ENCODE results near the gene DENND2C.
"Not testable (repeated sequence)": the region's sequence is repeated elsewhere in the genome, so short reads cannot be mapped to it uniquely, and the experiment has no call there.

The DENND2C gene

DNA sequence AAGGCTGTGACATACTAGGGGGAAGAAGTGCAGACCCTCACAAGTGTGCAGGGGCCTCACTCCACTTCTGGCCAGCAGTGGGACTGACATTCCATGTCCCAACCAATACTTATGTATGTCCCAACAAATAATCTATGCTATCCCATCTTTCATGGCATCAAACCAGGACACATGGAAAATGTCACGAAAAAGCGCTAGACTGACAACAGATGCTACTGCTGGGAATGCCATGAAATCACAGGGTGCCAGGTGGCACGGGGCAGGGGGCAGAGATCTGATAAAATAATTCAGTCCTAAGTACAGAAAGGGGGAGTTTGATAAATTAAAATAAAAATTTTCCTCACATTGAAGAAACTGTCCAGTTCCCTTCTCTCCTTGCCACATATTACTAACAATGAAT lies 60.8 kb downstream of the DENND2C start:
- DNase-seq (ENCODE audit: low read depth in 3 of 3, low spot score in 1 of 3) = no peak

DNA sequence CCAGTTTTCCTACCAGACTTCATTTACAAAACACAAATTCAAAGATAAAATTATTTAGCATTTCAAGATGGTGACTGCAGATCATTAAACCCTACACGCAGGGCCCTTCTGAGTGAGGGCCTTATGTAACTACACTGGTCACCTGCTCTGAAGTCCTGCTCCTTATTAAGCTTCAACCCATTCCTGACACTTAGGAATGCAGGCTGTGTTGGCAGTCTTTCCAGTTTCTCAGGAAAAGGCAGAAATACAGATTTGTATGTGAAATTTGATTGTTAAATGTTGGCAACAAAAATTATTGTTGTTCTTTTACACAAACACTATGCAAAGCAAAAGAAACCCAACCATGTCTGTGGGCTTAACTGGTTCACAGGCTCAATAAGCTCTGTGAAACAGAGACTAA lies 62.6 kb downstream of the DENND2C start:
- DNase-seq (ENCODE audit: low read depth in 3 of 3, low spot score in 1 of 3) = no peak

- DNase-seq (ENCODE audit: low read depth in 3 of 3, low spot score in 1 of 3) = no peak
These were observed 71.9 kb downstream of the DENND2C start for GRCh38 chr1:114597949-114598348.

GRCh38 chr1:114595602-114596001 lies 74.2 kb downstream of the DENND2C start:
- DNase-seq (ENCODE audit: low read depth in 3 of 3, low spot score in 1 of 3) = no peak

GRCh38 chr1:114594046-114594445 lies 75.8 kb downstream of the DENND2C start:
- no peak for DNase-seq (ENCODE audit: low read depth in 3 of 3, low spot score in 1 of 3)

GRCh38 chr1:114589122-114589521 lies 80.7 kb downstream of the DENND2C start:
- no peak for DNase-seq (ENCODE audit: low read depth in 3 of 3, low spot score in 1 of 3)

- no peak for DNase-seq (ENCODE audit: low read depth in 3 of 3, low spot score in 1 of 3)
These were observed 81.6 kb downstream of the DENND2C start for GRCh38 chr1:114588196-114588689.

DNA sequence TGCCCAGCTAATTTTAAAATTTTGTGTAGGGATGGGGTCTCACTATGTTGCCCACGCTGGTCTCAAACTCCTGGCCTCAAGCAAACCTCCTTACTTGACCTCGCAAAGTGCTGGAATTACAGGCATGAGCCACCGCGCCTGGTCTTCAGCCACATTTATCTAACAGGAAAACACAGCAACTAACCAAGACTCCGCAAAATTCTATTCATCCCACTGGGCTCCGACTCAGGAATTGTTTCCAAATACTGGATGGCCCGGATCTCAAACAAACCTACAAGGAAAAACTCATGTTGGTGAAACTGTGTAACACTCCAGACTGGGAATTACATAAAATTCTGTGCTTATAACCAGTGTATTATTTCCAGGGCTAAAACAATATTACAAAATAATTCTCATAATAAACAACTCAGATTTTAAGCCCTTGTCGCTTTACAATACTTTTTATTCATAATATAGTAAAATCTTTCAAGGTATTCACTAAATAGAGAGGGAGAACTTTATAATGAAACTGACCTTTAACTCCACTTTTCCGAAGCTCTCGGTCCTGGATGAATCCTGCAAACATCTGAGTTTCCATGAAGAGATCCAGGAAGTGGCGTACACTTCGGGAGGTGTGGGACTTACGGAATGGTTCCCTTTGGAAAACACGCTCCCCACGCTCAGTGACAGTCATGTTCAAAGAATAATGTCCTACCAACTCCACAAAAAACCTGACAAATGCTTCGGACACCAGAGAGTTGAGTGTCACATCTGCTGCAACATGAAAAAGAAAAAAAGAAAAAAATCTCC lies 82.5 kb downstream of the DENND2C start:
- DNase-seq (ENCODE audit: low read depth in 3 of 3, low spot score in 1 of 3) = no peak

DNA sequence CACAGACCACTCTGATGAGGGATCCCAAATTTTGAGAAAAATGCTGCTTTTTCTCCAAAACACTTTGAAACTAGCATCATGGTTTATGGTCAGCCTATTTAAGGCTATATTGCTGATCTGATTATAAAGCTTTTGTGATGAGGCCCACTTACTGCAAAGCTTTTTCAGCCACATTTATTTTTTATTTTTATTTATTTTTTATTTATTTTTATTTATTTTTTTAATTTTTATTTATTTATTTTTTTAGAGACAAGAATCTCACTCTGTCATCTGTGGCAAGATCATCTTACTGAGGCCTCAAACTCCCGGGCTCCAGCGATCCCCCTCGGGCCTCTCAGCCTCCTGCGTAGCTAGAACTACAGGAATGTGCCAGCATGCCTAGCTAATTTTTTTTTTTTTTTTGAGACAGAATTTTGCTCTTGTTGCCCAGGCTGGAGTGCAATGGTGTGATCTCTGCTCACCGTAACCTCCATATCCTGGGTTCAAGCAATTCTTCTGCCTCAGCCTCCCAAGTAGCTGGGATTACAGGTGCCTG lies 83.3 kb downstream of the DENND2C start:
- DNase-seq (ENCODE audit: low read depth in 3 of 3, low spot score in 1 of 3) = no peak

DNA sequence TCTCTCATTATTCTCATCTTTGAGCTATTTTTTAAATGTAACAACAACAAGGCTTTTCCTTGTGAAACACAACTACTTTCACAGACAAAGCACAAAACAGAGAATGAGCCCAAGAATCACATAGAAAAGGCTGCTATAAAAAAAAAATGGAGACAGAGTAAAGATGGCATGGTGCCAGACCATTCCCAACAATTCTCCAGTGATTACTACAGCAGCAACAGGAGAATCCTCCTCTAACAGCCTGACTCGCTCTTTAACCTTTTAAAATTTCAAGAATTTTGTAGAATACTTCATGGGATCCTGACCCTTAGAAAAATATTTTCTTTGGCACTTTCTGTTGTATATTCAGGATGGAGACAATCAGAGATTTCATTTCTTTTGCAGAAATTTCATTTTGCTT lies 84.6 kb downstream of the DENND2C start:
- DNase-seq (ENCODE audit: low read depth in 3 of 3, low spot score in 1 of 3) = no peak

DNA sequence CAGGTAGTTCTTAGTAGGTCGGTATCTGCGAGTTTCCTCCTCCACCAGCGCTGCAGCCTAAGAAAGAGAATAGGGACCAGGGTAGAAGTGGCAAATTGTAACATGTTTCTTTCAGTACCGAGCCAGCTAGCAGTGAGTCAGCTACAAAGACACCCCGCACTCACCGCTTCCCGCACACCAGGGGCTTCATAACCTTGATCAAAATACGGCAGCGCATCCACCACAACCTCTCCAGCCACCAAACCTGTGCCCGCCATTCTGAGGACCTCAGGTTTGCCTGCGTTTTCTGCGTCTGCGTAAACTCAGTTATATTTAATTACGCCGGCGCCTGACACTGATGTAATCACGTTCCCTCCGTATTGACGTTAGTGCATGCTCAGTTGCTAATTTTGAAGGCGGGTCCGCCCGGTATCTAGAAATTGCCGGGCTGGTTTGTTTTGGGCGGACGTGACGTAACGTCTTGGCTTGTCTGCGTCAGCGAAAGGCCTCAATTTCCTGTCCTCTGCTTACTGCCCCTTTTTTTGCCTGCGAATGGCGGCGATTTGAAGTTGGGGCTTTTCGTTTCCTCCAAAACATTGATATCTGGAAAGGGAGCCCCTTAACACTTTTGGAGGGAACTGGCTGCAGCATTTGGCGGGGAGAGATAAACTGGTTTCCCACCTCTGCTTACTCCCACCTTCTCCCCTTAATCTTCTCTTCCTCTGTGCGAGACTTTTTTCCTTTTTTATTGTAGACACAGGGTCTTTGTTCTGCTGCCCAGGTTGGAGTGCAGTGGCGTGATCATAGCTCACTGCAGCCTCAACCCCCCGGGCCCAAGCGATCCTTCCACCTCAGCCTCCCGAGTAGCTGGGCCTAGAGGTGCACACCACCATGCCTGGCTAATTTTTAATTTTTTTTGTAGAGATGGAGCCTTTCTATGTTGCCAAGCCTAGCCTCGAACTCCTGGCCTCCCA lies 88.2 kb downstream of the DENND2C start, which contains the start of gene BCAS2:
Gene BCAS2 (minus strand): TSS at position 281 of the 953 bp plus-strand sequence. CDS start 24 bp downstream, at position 257.
- DNase-seq (ENCODE audit: low read depth in 3 of 3, low spot score in 1 of 3) = peak; percentile 82 to 87 (median 83)

DNA sequence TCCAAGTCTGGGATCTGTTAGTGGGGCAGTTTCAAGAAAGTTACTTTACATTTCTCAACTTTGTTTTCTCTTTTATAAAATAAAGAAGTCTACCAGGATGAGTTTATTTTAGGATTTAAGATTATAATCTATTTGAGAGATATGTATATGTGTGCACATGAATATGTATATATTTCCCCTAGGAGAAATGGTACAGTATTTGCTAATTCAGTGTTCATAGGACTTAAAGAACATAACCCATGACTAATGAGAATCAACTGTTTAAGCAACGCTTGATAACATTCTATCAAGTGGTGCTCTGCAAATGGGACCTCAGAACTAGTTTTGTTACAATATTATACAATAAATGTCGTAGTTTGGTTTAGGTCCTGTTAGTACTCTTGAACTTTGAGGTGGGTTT lies 95.5 kb downstream of the DENND2C start:
- no peak for DNase-seq (ENCODE audit: low read depth in 3 of 3, low spot score in 1 of 3)

- no peak for DNase-seq (ENCODE audit: low read depth in 3 of 3, low spot score in 1 of 3)
These were observed 105.7 kb downstream of the DENND2C start for GRCh38 chr1:114564141-114564540.

- not testable (repeated sequence) for DNase-seq (ENCODE audit: low read depth in 3 of 3, low spot score in 1 of 3)
These were observed 106.8 kb downstream of the DENND2C start for GRCh38 chr1:114562978-114563510.

DNA sequence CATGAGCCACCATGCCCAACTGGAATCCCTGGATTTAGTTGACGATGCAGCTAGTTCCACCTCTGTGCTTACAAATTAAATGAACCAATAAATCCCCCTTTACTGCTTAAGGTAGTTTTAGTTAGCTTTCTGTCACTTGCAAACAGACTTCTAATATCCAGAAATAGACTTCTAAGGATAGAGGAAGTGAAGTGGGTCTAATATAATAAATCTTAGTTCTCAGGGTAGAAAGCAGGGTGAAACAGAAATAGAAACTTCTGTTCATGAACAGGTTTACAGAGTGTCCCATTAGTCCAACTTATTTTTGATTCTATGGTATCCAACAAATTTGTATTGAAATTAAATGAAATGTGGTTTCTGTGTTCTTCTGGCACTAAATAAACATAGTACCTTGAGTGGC lies 108.5 kb downstream of the DENND2C start:
- DNase-seq (ENCODE audit: low read depth in 3 of 3, low spot score in 1 of 3) = no peak

- DNase-seq (ENCODE audit: low read depth in 3 of 3, low spot score in 1 of 3) = no peak
These were observed 110.5 kb downstream of the DENND2C start for GRCh38 chr1:114559356-114559755.

GRCh38 chr1:114558544-114558943 lies 111.3 kb downstream of the DENND2C start:
- no peak for DNase-seq (ENCODE audit: low read depth in 3 of 3, low spot score in 1 of 3)

GRCh38 chr1:114554577-114554976 lies 115.3 kb downstream of the DENND2C start:
- DNase-seq (ENCODE audit: low read depth in 3 of 3, low spot score in 1 of 3) = no peak

DNA sequence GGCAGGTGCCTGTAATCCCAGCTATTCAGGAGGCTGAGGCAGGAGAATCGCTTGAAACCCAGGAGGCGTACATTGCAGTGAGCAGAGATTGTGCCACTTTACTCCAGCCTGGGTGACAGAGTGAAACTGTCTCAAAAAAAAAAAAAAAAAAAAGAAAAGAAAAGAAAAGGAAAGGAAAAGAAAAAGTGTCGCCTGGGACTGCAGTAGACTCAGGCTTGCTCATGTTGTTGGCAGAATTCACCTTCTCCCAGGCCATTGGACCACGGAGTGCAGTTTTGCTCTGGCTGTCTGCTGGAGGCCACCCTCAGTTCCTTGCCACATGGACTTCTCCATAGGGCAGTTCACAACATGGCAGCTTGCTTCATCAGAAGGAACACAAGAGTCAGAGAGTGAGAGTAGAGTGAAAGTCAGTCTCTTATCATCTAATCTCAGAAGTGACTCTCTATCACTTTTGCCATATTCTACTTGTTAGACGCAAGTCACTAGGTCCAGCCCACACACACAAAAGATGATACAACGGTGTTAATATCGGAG lies 117.7 kb downstream of the DENND2C start:
- no peak for DNase-seq (ENCODE audit: low read depth in 3 of 3, low spot score in 1 of 3)

- DNase-seq (ENCODE audit: low read depth in 3 of 3, low spot score in 1 of 3) = no peak
These were observed 118.4 kb downstream of the DENND2C start for GRCh38 chr1:114551400-114551799.

- DNase-seq (ENCODE audit: low read depth in 3 of 3, low spot score in 1 of 3) = no peak
These were observed 119.5 kb downstream of the DENND2C start for GRCh38 chr1:114550336-114550735.

Data from stimulated activated CD4-positive, alpha-beta T cell treated with anti-CD3 and anti-CD28 coated beads, TNF-alpha, amount 100 ng/mL, for 1 hour (primary cell).